ENCODE data around the gene HMMR.

HMMR gene

GRCh38 chr5:163473635-163474243, 13.3 kb downstream of the HMMR start:
- Histone ChIP-seq H3K27ac (ENCODE audit: low read length) (no peak overlapping the region), H3K27me3 (replicated peaks; ENCODE audit: insufficient read depth, low read length) (no peaks in the 10 kb centered on the region), H3K4me2 (ENCODE audit: low read depth, low read length) (no peak overlapping the region), H3K9me2 (replicated peaks; ENCODE audit: insufficient read depth, low read length) (no peaks in the 10 kb centered on the region), H3K9me3 (replicated peaks; ENCODE audit: insufficient read depth, low read length) (no peaks in the 10 kb centered on the region), H3K9ac (ENCODE audit: low read length) (no peak overlapping the region), H4K20me1 (ENCODE audit: insufficient read depth, low read length) (no peaks in the 10 kb centered on the region), H2AFZ (ENCODE audit: low read length) (no peak overlapping the region), H3F3A (ENCODE audit: insufficient read depth, low read length) (no peaks in the 10 kb centered on the region; the same call in 1 of the 2 replicates), H3K4me1 (ENCODE audit: low read length) (no peaks in the 10 kb centered on the region), H3K79me2 (ENCODE audit: low read length) (no peaks in the 10 kb centered on the region), H3K4me3 (ENCODE audit: low read length) (no peak overlapping the region), H3K36me3 (replicated peaks; ENCODE audit: insufficient read depth, low read length) (peaks cover 16% of the 10 kb centered on the region)
- TF ChIP-seq CTCF (IDR thresholded peaks at IDR 0.05; ENCODE audit: low read length) (peak; percentile 49), EZH2 (optimal IDR thresholded peaks at IDR 0.05; ENCODE audit: low read depth, low read length) (no peak)
- peak; percentile 42 for DNase-seq

GRCh38 chr5:163475411-163475810, 15.0 kb downstream of the HMMR start:
- peaks cover 16% of the 10 kb centered on the region for H3K36me3 ChIP-seq (replicated peaks; ENCODE audit: insufficient read depth, low read length)

DNA sequence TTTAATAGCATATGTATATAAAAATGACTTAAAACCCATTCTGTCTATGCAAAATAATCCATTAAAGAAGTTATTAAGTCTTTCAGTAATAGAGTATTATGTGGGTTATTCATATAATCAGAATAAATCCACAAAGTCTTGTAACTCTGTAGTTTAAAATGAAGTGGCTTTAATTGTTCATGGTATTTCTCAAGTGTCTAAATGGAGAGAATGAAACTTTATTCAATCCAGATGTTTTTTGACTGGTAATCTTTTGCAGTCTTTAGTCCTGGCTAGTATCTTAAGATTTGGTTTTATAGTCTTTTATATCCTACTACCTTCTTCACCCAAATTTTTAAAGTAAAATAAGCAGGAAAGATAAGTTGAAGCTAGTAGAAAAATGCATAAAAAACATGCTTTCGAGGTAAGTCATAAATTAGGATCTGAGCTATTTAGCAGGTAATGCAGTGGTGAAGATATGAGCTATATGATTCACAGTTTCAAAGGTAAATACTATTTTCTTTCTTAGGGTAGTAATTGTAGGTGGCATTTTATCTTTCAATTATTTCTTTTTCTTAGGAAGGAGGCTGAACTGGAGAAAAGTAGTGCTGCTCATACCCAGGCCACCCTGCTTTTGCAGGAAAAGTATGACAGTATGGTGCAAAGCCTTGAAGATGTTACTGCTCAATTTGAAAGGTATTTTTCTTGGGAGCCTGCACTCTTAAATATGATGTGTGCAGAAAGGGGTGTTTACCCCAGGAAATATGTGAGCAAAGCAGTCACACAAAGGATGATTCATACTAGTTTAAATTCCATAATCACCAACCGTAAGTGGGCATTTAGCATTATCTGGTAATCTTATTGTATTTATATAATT, 17.9 kb downstream of the HMMR start:
- no peak for DNase-seq
- H3K4me2 ChIP-seq (ENCODE audit: low read depth, low read length) = no peak overlapping the region
- H3K4me3 ChIP-seq (ENCODE audit: low read length) = no peak overlapping the region
- H2AFZ ChIP-seq (ENCODE audit: low read length) = no peak overlapping the region
- H3K4me1 ChIP-seq (ENCODE audit: low read length) = no peaks in the 10 kb centered on the region
- no peak overlapping the region for H3K27ac ChIP-seq (ENCODE audit: low read length)
- no peaks in the 10 kb centered on the region for H4K20me1 ChIP-seq (ENCODE audit: insufficient read depth, low read length)
- no peaks in the 10 kb centered on the region; the same call in none of the 2 replicates for H3F3A ChIP-seq (ENCODE audit: insufficient read depth, low read length)
- no peaks in the 10 kb centered on the region for H3K27me3 ChIP-seq (replicated peaks; ENCODE audit: insufficient read depth, low read length)
- H3K9me3 ChIP-seq (replicated peaks; ENCODE audit: insufficient read depth, low read length) = no peaks in the 10 kb centered on the region
- peaks cover 13% of the 10 kb centered on the region for H3K36me3 ChIP-seq (replicated peaks; ENCODE audit: insufficient read depth, low read length)
- TF ChIP-seq CTCF (IDR thresholded peaks at IDR 0.05; ENCODE audit: low read length) (no peak), EZH2phosphoT487 (IDR thresholded peaks at IDR 0.05; ENCODE audit: low read length) (no peak), EZH2 (optimal IDR thresholded peaks at IDR 0.05; ENCODE audit: low read depth, low read length) (no peak)
- no peaks in the 10 kb centered on the region for H3K9me2 ChIP-seq (replicated peaks; ENCODE audit: insufficient read depth, low read length)
- H3K79me2 ChIP-seq (ENCODE audit: low read length) = no peaks in the 10 kb centered on the region
- no peak overlapping the region for H3K9ac ChIP-seq (ENCODE audit: low read length)

More at GRCh38 chr5:163475411-163475810, 15.0 kb downstream of the HMMR start:
- H3K9ac ChIP-seq (ENCODE audit: low read length) = no peak overlapping the region
- no peak for TF ChIP-seq EZH2phosphoT487 (IDR thresholded peaks at IDR 0.05; ENCODE audit: low read length)
- no peak for TF ChIP-seq CTCF (IDR thresholded peaks at IDR 0.05; ENCODE audit: low read length)
- TF ChIP-seq EZH2 (optimal IDR thresholded peaks at IDR 0.05; ENCODE audit: low read depth, low read length) = no peak
- no peaks in the 10 kb centered on the region; the same call in 1 of the 2 replicates for H3F3A ChIP-seq (ENCODE audit: insufficient read depth, low read length)
- no peak overlapping the region for H2AFZ ChIP-seq (ENCODE audit: low read length)
- DNase-seq = no peak
- no peaks in the 10 kb centered on the region for H3K9me3 ChIP-seq (replicated peaks; ENCODE audit: insufficient read depth, low read length)
- H3K27ac ChIP-seq (ENCODE audit: low read length) = no peak overlapping the region
- no peak overlapping the region for H3K4me2 ChIP-seq (ENCODE audit: low read depth, low read length)
- H3K4me3 ChIP-seq (ENCODE audit: low read length) = no peak overlapping the region
- H3K4me1 ChIP-seq (ENCODE audit: low read length) = no peaks in the 10 kb centered on the region
- H3K9me2 ChIP-seq (replicated peaks; ENCODE audit: insufficient read depth, low read length) = no peaks in the 10 kb centered on the region
- H3K79me2 ChIP-seq (ENCODE audit: low read length) = no peaks in the 10 kb centered on the region
- H3K27me3 ChIP-seq (replicated peaks; ENCODE audit: insufficient read depth, low read length) = no peaks in the 10 kb centered on the region
- no peaks in the 10 kb centered on the region for H4K20me1 ChIP-seq (ENCODE audit: insufficient read depth, low read length)
